Keratinocyte (primary cell): ENCODE measurements around the gene INAVA. TPM values are rescaled to one million over a fixed set of nuclear protein-coding genes. Genes with fewer than 3 reads are reported as not detected.

Experiments used
- DNase-seq: peaks from one replicate; pipeline ENCODE4 v3.0.0-alpha.2; 2011; ENCODE audit warnings: low read depth, missing footprints, low spot score
- FAIRE-seq: peaks from 2 replicates; lab custom pipeline; 2011; peaks lifted over from hg19 to GRCh38; lab: Jason Lieb, UNC
- H2AFZ ChIP-seq: 2 replicates; pipeline ENCODE4 v1.6.0; 2012; ENCODE audit warnings: low read length, control low read depth, inconsistent platforms; ENCODE audit not compliant: control insufficient read depth
- H3K27ac ChIP-seq: 2 replicates; pipeline ENCODE4 v1.5.1; 2011; ENCODE audit warnings: low read length; ENCODE audit not compliant: control insufficient read depth, insufficient read depth
- H3K27me3 ChIP-seq: 3 replicates; pipeline ENCODE4 v1.6.0; 2011; ENCODE audit warnings: low read length; ENCODE audit not compliant: control insufficient read depth, insufficient read depth; ENCODE audit errors: extremely low read depth
- H3K36me3 ChIP-seq, 2 experiments: 2 replicates in 1 of 2; 3 replicates in 1 of 2; pipeline ENCODE4 v1.5.1; 2011; ENCODE audit warnings: low read length in 2 of 2, mild to moderate bottlenecking in 1 of 2; ENCODE audit not compliant: control insufficient read depth in 2 of 2, insufficient read depth in 2 of 2; ENCODE audit errors: extremely low read depth in 1 of 2
- H3K4me1 ChIP-seq: 3 replicates; pipeline ENCODE4 v1.5.1; 2011; ENCODE audit warnings: low read length; ENCODE audit not compliant: control insufficient read depth, insufficient read depth; ENCODE audit errors: extremely low read depth
- H3K4me2 ChIP-seq: 3 replicates; pipeline ENCODE4 v1.6.0; 2011; ENCODE audit warnings: low read depth, low read length; ENCODE audit not compliant: control insufficient read depth, insufficient read depth; ENCODE audit errors: extremely low read depth
- H3K4me3 ChIP-seq, 3 experiments: fragments of 200-600 bp in 1 of 3; sonication (generic) in 1 of 3; 2 replicates in 2 of 3; 3 replicates in 1 of 3; pipeline ENCODE4 v1.5.1; 2011 to 2016; ENCODE audit warnings: low read length in 3 of 3, mild to moderate bottlenecking in 3 of 3, control low read depth in 2 of 3, inconsistent platforms in 1 of 3, low read depth in 1 of 3, mixed read lengths in 1 of 3, mixed run types in 1 of 3, moderate library complexity in 1 of 3; ENCODE audit not compliant: control insufficient read depth in 2 of 3, insufficient read depth in 2 of 3; ENCODE audit errors: extremely low read depth in 1 of 3
- H3K79me2 ChIP-seq: 2 replicates; pipeline ENCODE4 v1.6.0; 2012; ENCODE audit warnings: low read length; ENCODE audit not compliant: control insufficient read depth, insufficient read depth
- H3K9ac ChIP-seq: 3 replicates; pipeline ENCODE4 v1.6.0; 2011; ENCODE audit warnings: low read length; ENCODE audit not compliant: control insufficient read depth, insufficient read depth; ENCODE audit errors: extremely low read depth
- H3K9me1 ChIP-seq: 3 replicates; pipeline ENCODE4 v1.6.0; 2011; ENCODE audit warnings: low read length; ENCODE audit not compliant: control insufficient read depth, insufficient read depth; ENCODE audit errors: extremely low read depth
- H3K9me3 ChIP-seq: 2 replicates; pipeline ENCODE4 v1.5.1; 2012; ENCODE audit warnings: low read depth, low read length; ENCODE audit not compliant: control insufficient read depth
- H4K20me1 ChIP-seq: 3 replicates; pipeline ENCODE4 v1.6.0; 2011; ENCODE audit warnings: low read length; ENCODE audit not compliant: control insufficient read depth, insufficient read depth; ENCODE audit errors: extremely low read depth
- CTCF ChIP-seq, 3 experiments: IDR thresholded peaks in 1 of 3; conservative IDR thresholded peaks in 1 of 3; optimal IDR thresholded peaks in 1 of 3; 2 replicates in 2 of 3; 3 replicates in 1 of 3; pipeline versions ENCODE3 to v1.5.1; 2011; ENCODE audit warnings: low read length in 3 of 3, mild to moderate bottlenecking in 3 of 3, moderate library complexity in 2 of 3, control low read depth in 1 of 3, inconsistent platforms in 1 of 3; ENCODE audit not compliant: insufficient read depth in 2 of 3; ENCODE audit errors: extremely low read depth in 1 of 3
- EZH2 ChIP-seq: IDR thresholded peaks from one replicate; pipeline ENCODE4 v1.6.1; 2012; ENCODE audit warnings: inconsistent platforms, mild to moderate bottlenecking, low read length, moderate library complexity
- dilution Hi-C: fragments of 300-500 bp; cut with MboI; formaldehyde crosslinking; loops from one replicate; pipeline ENCODE4 v1.7.0; 2020; ENCODE audit warnings: low sequenced_read_pairs; ENCODE audit not compliant: extremely low pct_ligation_motif_present
- polyA plus RNA-seq, 5 experiments: library from polyadenylated mRNA; depleted of rRNA in 3 of 5; stranded (reverse) in 3 of 5; stranded (forward) in 1 of 5; unstranded in 1 of 5; fragments of >200 nt; gene quantifications; 1 replicate in 1 of 5; 2 replicates in 3 of 5; 3 replicates in 1 of 5; pipeline versions ENCODE4 v1.2.1 to v1.2.3, GENCODE V29; 2011 to 2012; ENCODE audit warnings: missing spikeins in 2 of 5, low read depth in 1 of 5, low replicate concordance in 1 of 5

Gene INAVA
- polyA plus RNA-seq, 1 donor (not counting 4 experiments of a cell fraction or from before 2014, with no cell fraction given) = 12.5 TPM

GRCh38 chr1:200938955-200939354 is 44.3 kb downstream of the INAVA start:
- dilution Hi-C loops = no loop called here
- DNase-seq = no peak
- Histone ChIP-seq H4K20me1 (no peaks in the 10 kb centered on the region), H3K9me3 (no peaks in the 10 kb centered on the region), H2AFZ (no peak overlapping the region), H3K9ac (no peak overlapping the region), H3K4me1 (no peaks in the 10 kb centered on the region), H3K27me3 (no peaks in the 10 kb centered on the region), H3K9me1 (no peaks in the 10 kb centered on the region), H3K4me3 (no peak overlapping the region), H3K36me3 (no peaks in the 10 kb centered on the region), H3K79me2 (no peaks in the 10 kb centered on the region), H3K4me2 (no peak overlapping the region), H3K27ac (no peak overlapping the region)
- no peak for TF ChIP-seq EZH2
- no peak for TF ChIP-seq CTCF (optimal IDR thresholded peaks at IDR 0.05 in 1 of 3, IDR thresholded peaks at IDR 0.05 in 1 of 3, conservative IDR thresholded peaks at IDR 0.05 in 1 of 3; ENCODE audit: extremely low read depth in 1 of 3, insufficient read depth in 2 of 3, low read length in 3 of 3)
- FAIRE-seq = no peak

- H3K4me3 ChIP-seq = no peak overlapping the region
- no peak overlapping the region for H2AFZ ChIP-seq
- H3K4me2 ChIP-seq = no peak overlapping the region
- no peak overlapping the region for H3K9ac ChIP-seq
- no peak overlapping the region for H3K27ac ChIP-seq
- DNase-seq (no peak), FAIRE-seq (no peak)
- H3K36me3 ChIP-seq = no peaks in the 10 kb centered on the region
- TF ChIP-seq CTCF (optimal IDR thresholded peaks at IDR 0.05 in 1 of 3, IDR thresholded peaks at IDR 0.05 in 1 of 3, conservative IDR thresholded peaks at IDR 0.05 in 1 of 3; ENCODE audit: extremely low read depth in 1 of 3, insufficient read depth in 2 of 3, low read length in 3 of 3) (no peak), EZH2 (no peak)
- no peaks in the 10 kb centered on the region for H3K9me3 ChIP-seq
- H3K27me3 ChIP-seq = no peaks in the 10 kb centered on the region
- H3K9me1 ChIP-seq = no peaks in the 10 kb centered on the region
- no peaks in the 10 kb centered on the region for H3K79me2 ChIP-seq
- dilution Hi-C loops = no loop called here
- no peaks in the 10 kb centered on the region for H4K20me1 ChIP-seq
- no peaks in the 10 kb centered on the region for H3K4me1 ChIP-seq
Observed at GRCh38 chr1:200945111-200945510, 50.4 kb downstream of the INAVA start.
